Measurements from ENCODE around the gene HCK.

GRCh38 chr20:32036716-32037485, 15.1 kb upstream of the HCK start:
- TF ChIP-seq CTCF (IDR thresholded peaks at IDR 0.05; ENCODE audit: low read length) (no peak), EZH2 (optimal IDR thresholded peaks at IDR 0.05; ENCODE audit: low read depth, low read length) (no peak)
